HEK293 (cell line): ENCODE measurements around the gene CHIA.

Source experiments
- CTCF ChIA-PET: fragments of 350-600 bp; formaldehyde crosslinking; extraction: SDS; loops from one replicate; lab custom pipeline; 2021; ENCODE audit warnings: antibody characterized with exemption; lab: Yijun Ruan, JAX
- POLR2A ChIA-PET: fragments of 300-600 bp; formaldehyde crosslinking; extraction: SDS; loops from one replicate; lab custom pipeline; 2020; ENCODE audit warnings: antibody characterized with exemption, inconsistent platforms; lab: Yijun Ruan, JAX
- H3K27ac ChIP-seq: fragments of 200-500 bp; sonication (Bioruptor generic); 2 replicates; pipeline ENCODE4 v1.5.1; 2014; ENCODE audit warnings: low read depth, low read length, control low read depth, inconsistent platforms; ENCODE audit errors: extremely low read depth
- H3K36me3 ChIP-seq, 2 experiments: fragments of 200-500 bp in 1 of 2; sonication (Bioruptor generic) in 1 of 2; 1 replicate in 1 of 2; 2 replicates in 1 of 2; pipeline ENCODE4 v1.5.1; 2014 to 2017; ENCODE audit warnings: inconsistent platforms in 2 of 2, low read length in 2 of 2; ENCODE audit not compliant: control insufficient read depth in 2 of 2, insufficient read depth in 1 of 2
- H3K4me1 ChIP-seq: fragments of 200-500 bp; sonication (Bioruptor generic); 2 replicates; pipeline ENCODE4 v1.5.1; 2014; ENCODE audit warnings: mild to moderate bottlenecking, low read length, inconsistent platforms; ENCODE audit not compliant: control insufficient read depth, insufficient read depth
- H3K4me3 ChIP-seq: 2 replicates; pipeline ENCODE4 v1.5.1; 2011; ENCODE audit warnings: low read depth, mild to moderate bottlenecking, control low read depth, low read length, moderate library complexity
- H3K9me3 ChIP-seq: fragments of 200-500 bp; sonication (Bioruptor generic); 2 replicates; pipeline ENCODE4 v1.5.1; 2014; ENCODE audit warnings: low read depth, low read length, inconsistent platforms; ENCODE audit not compliant: control insufficient read depth, insufficient read depth
- GLIS1 ChIP-seq: fragments of 450-650 bp; formaldehyde crosslinking; IDR thresholded peaks from 2 replicates; pipeline ENCODE4 v1.5.1; 2016; ENCODE audit warnings: missing biosample characterization, missing genetic modification characterization
- MYNN ChIP-seq: fragments of 450-650 bp; formaldehyde crosslinking; IDR thresholded peaks from 2 replicates; pipeline ENCODE4 v1.5.1; 2016; ENCODE audit warnings: missing biosample characterization, missing genetic modification characterization, borderline replicate concordance
- RBAK ChIP-seq: fragments of 450-650 bp; formaldehyde crosslinking; IDR thresholded peaks from 2 replicates; pipeline ENCODE4 v1.5.1; 2016; ENCODE audit warnings: missing biosample characterization, missing genetic modification characterization
- ZBTB17 ChIP-seq: fragments of 450-650 bp; formaldehyde crosslinking; IDR thresholded peaks from 2 replicates; pipeline ENCODE4 v1.5.1; 2016; ENCODE audit warnings: missing biosample characterization, missing genetic modification characterization
- ZBTB21 ChIP-seq: fragments of 450-650 bp; formaldehyde crosslinking; IDR thresholded peaks from 2 replicates; pipeline ENCODE4 v1.5.1; 2017; ENCODE audit warnings: missing biosample characterization, missing genetic modification characterization
- ZFP69B ChIP-seq: fragments of 450-650 bp; formaldehyde crosslinking; IDR thresholded peaks from 2 replicates; pipeline ENCODE4 v1.5.1; 2016; ENCODE audit warnings: missing biosample characterization, missing genetic modification characterization
- ZNF121 ChIP-seq: fragments of 450-650 bp; formaldehyde crosslinking; IDR thresholded peaks from 2 replicates; pipeline ENCODE4 v1.5.1; 2016; ENCODE audit warnings: missing biosample characterization, missing genetic modification characterization
- ZNF174 ChIP-seq: fragments of 450-650 bp; formaldehyde crosslinking; IDR thresholded peaks from 2 replicates; pipeline ENCODE4 v1.5.0; 2017; ENCODE audit warnings: missing biosample characterization, mild to moderate bottlenecking, missing genetic modification characterization
- ZNF394 ChIP-seq: fragments of 450-650 bp; formaldehyde crosslinking; IDR thresholded peaks from 2 replicates; pipeline ENCODE4 v1.5.1; 2016; ENCODE audit warnings: missing biosample characterization, missing genetic modification characterization, mild to moderate bottlenecking, moderate library complexity, borderline replicate concordance
- ZNF48 ChIP-seq: fragments of 450-650 bp; formaldehyde crosslinking; IDR thresholded peaks from 2 replicates; pipeline ENCODE4 v1.5.1; 2016; ENCODE audit warnings: missing biosample characterization, missing genetic modification characterization
- ZNF513 ChIP-seq: fragments of 450-650 bp; IDR thresholded peaks from 2 replicates; pipeline ENCODE4 v1.5.1; 2018; ENCODE audit warnings: missing biosample characterization, missing genetic modification characterization
- ZNF521 ChIP-seq: fragments of 450-650 bp; formaldehyde crosslinking; IDR thresholded peaks from 2 replicates; pipeline ENCODE4 v1.5.1; 2017; ENCODE audit warnings: missing biosample characterization, mild to moderate bottlenecking, missing genetic modification characterization
- ZNF544 ChIP-seq: fragments of 450-650 bp; formaldehyde crosslinking; IDR thresholded peaks from 2 replicates; pipeline ENCODE4 v1.5.0; 2017; ENCODE audit warnings: missing biosample characterization, missing genetic modification characterization
- ZNF548 ChIP-seq: fragments of 450-650 bp; formaldehyde crosslinking; IDR thresholded peaks from 2 replicates; pipeline ENCODE4 v1.5.1; 2016; ENCODE audit warnings: missing biosample characterization, missing genetic modification characterization
- ZNF580 ChIP-seq: fragments of 450-650 bp; formaldehyde crosslinking; IDR thresholded peaks from 2 replicates; pipeline ENCODE4 v1.5.1; 2016; ENCODE audit warnings: missing biosample characterization, missing genetic modification characterization
- ZNF623 ChIP-seq: fragments of 450-650 bp; formaldehyde crosslinking; IDR thresholded peaks from 2 replicates; pipeline ENCODE4 v1.5.1; 2016; ENCODE audit warnings: missing biosample characterization, missing genetic modification characterization
- ZNF624 ChIP-seq: fragments of 450-650 bp; formaldehyde crosslinking; IDR thresholded peaks from 2 replicates; pipeline ENCODE4 v1.5.1; 2017; ENCODE audit warnings: missing biosample characterization, missing genetic modification characterization
- ZNF660 ChIP-seq: fragments of 450-650 bp; IDR thresholded peaks from 2 replicates; pipeline ENCODE4 v1.5.1; 2018; ENCODE audit warnings: missing biosample characterization, mild to moderate bottlenecking, missing genetic modification characterization
- ZNF664 ChIP-seq: fragments of 450-650 bp; formaldehyde crosslinking; IDR thresholded peaks from 2 replicates; pipeline ENCODE4 v1.5.1; 2016; ENCODE audit warnings: missing biosample characterization, missing genetic modification characterization
- ZNF747 ChIP-seq: fragments of 450-650 bp; formaldehyde crosslinking; IDR thresholded peaks from 2 replicates; pipeline ENCODE4 v1.5.1; 2016; ENCODE audit warnings: missing biosample characterization, missing genetic modification characterization
- ZSCAN5A ChIP-seq: fragments of 450-650 bp; formaldehyde crosslinking; IDR thresholded peaks from 2 replicates; pipeline ENCODE4 v1.5.1; 2016; ENCODE audit warnings: missing biosample characterization, missing genetic modification characterization
- TF ChIP-seq, protein P1 (sequence below): fragments of 450-650 bp; formaldehyde crosslinking; IDR thresholded peaks from 2 replicates; pipeline ENCODE4 v1.5.1; 2016; ENCODE audit warnings: missing biosample characterization, missing genetic modification characterization
- TF ChIP-seq, protein P2 (sequence below): fragments of 450-650 bp; formaldehyde crosslinking; IDR thresholded peaks from 2 replicates; pipeline ENCODE4 v1.5.1; 2016; ENCODE audit warnings: missing biosample characterization, missing genetic modification characterization
- TF ChIP-seq, protein P3 (sequence below): fragments of 450-650 bp; formaldehyde crosslinking; IDR thresholded peaks from 2 replicates; pipeline ENCODE4 v1.5.1; 2017; ENCODE audit warnings: missing biosample characterization, mild to moderate bottlenecking, missing genetic modification characterization, moderate library complexity

CHIA gene

GRCh38 chr1:111281411-111281810, 9.2 kb upstream of the CHIA start:
- Histone ChIP-seq H3K4me3 (no peak overlapping the region), H3K36me3 (no peaks in the 10 kb centered on the region), H3K9me3 (no peaks in the 10 kb centered on the region), H3K4me1 (no peaks in the 10 kb centered on the region), H3K27ac (no peak overlapping the region)
- TF ChIP-seq ZNF660 (tag by site-specific recombination), result no peak
- no peak for TF ChIP-seq ZNF548 (tag by site-specific recombination)
- TF ChIP-seq GLIS1, result no peak
- TF ChIP-seq ZNF544 (tag by site-specific recombination), result no peak
- TF ChIP-seq ZFP69B (tag by site-specific recombination), result no peak
- TF ChIP-seq ZNF521 (tag by site-specific recombination), result no peak
- no peak for TF ChIP-seq ZNF394 (tag by site-specific recombination)
- TF ChIP-seq ZNF747 (tag by site-specific recombination), result no peak
- TF ChIP-seq MYNN (tag by site-specific recombination), result no peak
- TF ChIP-seq ZBTB21 (tag by site-specific recombination), result no peak
- TF ChIP-seq, protein P1, sequence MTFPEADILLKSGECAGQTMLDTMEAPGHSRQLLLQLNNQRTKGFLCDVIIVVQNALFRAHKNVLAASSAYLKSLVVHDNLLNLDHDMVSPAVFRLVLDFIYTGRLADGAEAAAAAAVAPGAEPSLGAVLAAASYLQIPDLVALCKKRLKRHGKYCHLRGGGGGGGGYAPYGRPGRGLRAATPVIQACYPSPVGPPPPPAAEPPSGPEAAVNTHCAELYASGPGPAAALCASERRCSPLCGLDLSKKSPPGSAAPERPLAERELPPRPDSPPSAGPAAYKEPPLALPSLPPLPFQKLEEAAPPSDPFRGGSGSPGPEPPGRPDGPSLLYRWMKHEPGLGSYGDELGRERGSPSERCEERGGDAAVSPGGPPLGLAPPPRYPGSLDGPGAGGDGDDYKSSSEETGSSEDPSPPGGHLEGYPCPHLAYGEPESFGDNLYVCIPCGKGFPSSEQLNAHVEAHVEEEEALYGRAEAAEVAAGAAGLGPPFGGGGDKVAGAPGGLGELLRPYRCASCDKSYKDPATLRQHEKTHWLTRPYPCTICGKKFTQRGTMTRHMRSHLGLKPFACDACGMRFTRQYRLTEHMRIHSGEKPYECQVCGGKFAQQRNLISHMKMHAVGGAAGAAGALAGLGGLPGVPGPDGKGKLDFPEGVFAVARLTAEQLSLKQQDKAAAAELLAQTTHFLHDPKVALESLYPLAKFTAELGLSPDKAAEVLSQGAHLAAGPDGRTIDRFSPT (tag by site-specific recombination), result no peak
- ChIA-PET CTCF (interaction anchor here (0.6 kb wide), 1 partner anchor 12 kb away, joined by 3 read pairs; no protein-coding TSS in a partner anchor), POLR2A (no interaction called here)

- Histone ChIP-seq H3K27ac (no peak overlapping the region), H3K4me1 (no peaks in the 10 kb centered on the region), H3K4me3 (no peak overlapping the region), H3K36me3 (no peaks in the 10 kb centered on the region), H3K9me3 (no peaks in the 10 kb centered on the region)
- ChIA-PET POLR2A (interaction anchor here (0.5 kb wide), 1 partner anchor 69 kb away, joined by 3 read pairs; no protein-coding TSS in a partner anchor), CTCF (interaction anchor here (0.6 kb wide), 1 partner anchor 284 kb away, joined by 5 read pairs; no protein-coding TSS in a partner anchor)
- TF ChIP-seq ZSCAN5A (tag by site-specific recombination) (no peak), ZNF624 (tag by site-specific recombination) (no peak), ZNF174 (tag by site-specific recombination) (no peak), ZNF664 (tag by site-specific recombination) (no peak), ZBTB17 (tag by site-specific recombination) (no peak), ZNF513 (no peak), ZNF623 (tag by site-specific recombination) (no peak), ZNF580 (no peak), ZNF48 (tag by site-specific recombination) (no peak), ZNF121 (no peak), RBAK (tag by site-specific recombination) (no peak)
- TF ChIP-seq, protein P2, sequence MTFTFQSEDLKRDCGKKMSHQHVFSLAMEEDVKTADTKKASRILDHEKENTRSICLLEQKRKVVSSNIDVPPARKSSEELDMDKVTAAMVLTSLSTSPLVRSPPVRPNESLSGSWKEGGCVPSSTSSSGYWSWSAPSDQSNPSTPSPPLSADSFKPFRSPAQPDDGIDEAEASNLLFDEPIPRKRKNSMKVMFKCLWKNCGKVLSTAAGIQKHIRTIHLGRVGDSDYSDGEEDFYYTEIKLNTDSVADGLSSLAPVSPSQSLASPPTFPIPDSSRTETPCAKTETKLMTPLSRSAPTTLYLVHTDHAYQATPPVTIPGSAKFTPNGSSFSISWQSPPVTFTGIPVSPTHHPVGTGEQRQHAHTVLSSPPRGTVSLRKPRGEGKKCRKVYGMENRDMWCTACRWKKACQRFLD, result no peak
- TF ChIP-seq, protein P1 (tag by site-specific recombination), result no peak
- TF ChIP-seq, protein P3, sequence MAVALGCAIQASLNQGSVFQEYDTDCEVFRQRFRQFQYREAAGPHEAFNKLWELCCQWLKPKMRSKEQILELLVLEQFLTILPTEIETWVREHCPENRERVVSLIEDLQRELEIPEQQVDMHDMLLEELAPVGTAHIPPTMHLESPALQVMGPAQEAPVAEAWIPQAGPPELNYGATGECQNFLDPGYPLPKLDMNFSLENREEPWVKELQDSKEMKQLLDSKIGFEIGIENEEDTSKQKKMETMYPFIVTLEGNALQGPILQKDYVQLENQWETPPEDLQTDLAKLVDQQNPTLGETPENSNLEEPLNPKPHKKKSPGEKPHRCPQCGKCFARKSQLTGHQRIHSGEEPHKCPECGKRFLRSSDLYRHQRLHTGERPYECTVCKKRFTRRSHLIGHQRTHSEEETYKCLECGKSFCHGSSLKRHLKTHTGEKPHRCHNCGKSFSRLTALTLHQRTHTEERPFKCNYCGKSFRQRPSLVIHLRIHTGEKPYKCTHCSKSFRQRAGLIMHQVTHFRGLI (tag by site-specific recombination), result no peak
Measured at GRCh38 chr1:111283838-111284237, 6.8 kb upstream of the CHIA start.
